GM10266 (cell line): ENCODE results near the gene PDGFD.

Experiments
- DNase-seq: peaks from one replicate; pipeline ENCODE4 v3.0.0; 2012; ENCODE audit errors: extremely low spot score
- TF ChIP-seq, protein P1 (sequence below): IDR thresholded peaks from 2 replicates; pipeline ENCODE4 v1.5.1; 2012; ENCODE audit warnings: mild to moderate bottlenecking, low read depth; ENCODE audit not compliant: control insufficient read depth, insufficient read depth; ENCODE audit errors: missing control alignments

PDGFD gene

DNA sequence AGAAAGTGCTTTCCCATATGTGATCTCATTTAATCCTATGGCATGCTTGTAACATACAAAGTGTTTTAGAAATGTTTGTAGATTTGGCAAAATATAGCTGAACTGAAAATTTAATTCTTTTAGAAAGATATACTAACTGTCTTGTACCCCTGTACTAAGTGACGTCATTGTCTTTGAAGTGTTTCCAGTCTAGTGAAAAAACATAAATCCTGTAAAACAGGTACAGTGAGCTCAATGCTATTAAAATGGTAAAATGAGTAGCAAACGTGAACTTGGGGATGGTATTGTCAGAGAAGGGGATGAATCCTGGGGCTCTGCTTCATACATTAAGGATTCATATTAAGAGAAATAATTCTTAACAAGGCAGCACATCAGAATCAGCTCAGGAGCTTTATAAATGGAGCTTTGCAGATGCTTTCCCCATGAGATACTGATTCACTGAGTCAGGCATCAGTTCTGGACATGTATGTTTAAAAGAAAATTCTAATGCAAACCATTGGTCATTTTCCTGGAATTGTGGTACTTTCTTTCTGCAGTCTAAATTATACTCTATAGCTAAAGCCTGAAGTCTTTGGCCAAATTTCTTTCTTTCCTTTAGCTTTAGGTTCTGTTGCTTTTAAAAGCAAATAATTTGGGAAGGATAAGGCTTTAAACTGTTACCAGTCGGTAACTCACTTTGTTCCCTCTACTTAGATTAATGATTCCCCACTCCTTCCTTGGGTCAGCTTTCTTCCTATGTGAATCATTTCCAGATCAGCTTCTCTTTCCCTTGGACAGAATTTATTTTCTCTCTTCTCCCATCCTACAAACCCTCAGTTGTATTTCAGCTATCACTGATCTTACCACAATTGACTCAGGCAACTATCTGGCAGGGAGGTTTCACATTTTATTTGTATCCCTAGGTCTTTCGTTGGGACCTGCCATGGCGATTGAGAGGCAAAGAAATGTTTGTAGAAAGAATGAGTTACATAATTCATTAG is 185.0 kb downstream of the PDGFD start:
- TF ChIP-seq, protein P1, sequence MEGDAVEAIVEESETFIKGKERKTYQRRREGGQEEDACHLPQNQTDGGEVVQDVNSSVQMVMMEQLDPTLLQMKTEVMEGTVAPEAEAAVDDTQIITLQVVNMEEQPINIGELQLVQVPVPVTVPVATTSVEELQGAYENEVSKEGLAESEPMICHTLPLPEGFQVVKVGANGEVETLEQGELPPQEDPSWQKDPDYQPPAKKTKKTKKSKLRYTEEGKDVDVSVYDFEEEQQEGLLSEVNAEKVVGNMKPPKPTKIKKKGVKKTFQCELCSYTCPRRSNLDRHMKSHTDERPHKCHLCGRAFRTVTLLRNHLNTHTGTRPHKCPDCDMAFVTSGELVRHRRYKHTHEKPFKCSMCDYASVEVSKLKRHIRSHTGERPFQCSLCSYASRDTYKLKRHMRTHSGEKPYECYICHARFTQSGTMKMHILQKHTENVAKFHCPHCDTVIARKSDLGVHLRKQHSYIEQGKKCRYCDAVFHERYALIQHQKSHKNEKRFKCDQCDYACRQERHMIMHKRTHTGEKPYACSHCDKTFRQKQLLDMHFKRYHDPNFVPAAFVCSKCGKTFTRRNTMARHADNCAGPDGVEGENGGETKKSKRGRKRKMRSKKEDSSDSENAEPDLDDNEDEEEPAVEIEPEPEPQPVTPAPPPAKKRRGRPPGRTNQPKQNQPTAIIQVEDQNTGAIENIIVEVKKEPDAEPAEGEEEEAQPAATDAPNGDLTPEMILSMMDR = no peak
- DNase-seq = no peak

DNA sequence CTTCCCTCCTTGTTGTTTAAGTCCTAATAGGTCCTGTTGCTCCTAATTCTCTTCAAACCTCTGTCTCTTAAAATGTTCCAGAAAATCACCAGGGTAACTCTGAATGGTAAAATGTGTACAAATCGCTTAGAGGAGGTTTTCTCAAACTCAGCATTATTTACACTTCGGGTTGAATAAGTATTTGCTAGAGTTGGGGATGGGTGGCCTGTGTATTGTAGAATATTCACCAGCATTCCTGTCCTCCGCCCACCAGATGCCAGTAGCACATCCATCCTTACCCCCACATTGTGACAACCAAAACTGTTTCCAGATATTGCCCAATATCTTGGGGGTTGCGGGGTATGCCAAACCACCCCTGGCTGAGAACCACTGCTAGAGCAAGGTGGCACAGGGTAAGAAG is 191.9 kb downstream of the PDGFD start:
- TF ChIP-seq, protein P1 = no peak
- DNase-seq = no peak

DNA sequence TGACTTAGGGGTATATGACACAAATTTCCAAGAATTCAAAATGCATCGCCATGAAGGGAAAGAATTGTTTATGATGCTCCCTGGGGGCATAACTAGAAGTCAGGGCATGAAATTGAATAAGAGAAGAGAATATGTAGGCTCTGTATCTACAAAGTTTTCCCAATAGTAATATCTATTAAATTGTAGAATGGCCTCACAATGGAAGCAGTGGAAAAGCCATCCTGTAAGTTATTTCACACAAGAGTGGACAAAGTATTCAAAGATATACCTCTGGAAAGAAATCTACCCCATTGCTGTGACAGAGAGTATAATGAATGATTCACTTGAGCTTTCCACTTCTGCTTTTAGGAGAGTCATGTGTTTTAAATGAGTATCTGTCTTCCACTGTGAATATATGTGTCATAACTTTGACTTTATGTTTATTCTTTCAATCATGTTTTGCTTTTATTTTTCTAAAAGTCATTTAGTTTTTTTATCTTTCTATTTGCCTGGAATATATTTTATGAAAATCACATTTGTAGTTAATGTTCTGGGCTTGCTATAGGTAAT is 193.2 kb downstream of the PDGFD start:
- no peak for DNase-seq
- TF ChIP-seq, protein P1 = no peak

DNA sequence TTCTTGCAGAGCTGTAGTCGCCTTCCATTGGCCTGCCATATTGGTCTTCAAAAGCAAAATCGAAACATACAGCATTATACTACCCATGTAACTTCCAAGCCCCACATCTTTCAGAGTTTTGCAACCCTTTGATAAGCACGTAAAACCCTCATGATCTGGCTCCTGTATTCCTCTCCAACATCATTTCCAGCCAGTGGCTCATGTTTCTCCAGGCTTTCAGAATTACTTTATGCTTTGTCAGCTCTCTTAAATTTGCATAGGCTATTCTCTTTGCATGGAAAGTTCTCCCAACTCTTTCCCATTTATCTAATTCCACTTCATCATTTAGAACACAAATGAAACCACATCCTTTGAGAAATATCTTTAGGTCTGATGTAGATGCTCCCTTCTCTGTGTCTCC is 195.3 kb downstream of the PDGFD start:
- no peak for DNase-seq

DNA sequence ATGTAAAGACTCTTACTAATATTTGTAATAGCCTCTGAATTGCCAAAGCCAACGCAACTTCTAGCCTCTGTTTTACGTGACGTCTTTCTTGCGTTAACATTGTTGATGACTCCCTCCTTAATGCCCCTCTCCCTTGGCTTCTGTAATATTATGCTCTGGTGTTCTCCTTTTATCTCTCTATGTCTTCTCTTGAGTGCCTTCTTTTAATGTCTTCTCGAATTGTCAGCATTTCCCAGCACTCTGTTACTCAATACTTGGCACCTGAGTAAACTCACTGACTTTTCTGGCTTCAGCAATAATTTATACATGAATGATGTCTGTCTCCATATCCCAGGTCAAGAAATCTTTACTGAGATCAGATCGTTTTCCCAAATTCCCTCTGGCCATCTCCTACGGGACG is 196.0 kb downstream of the PDGFD start:
- TF ChIP-seq, protein P1 = no peak
- no peak for DNase-seq

More for the DNA sequence above, 195.3 kb downstream of the PDGFD start:
- TF ChIP-seq, protein P1 = no peak

DNA sequence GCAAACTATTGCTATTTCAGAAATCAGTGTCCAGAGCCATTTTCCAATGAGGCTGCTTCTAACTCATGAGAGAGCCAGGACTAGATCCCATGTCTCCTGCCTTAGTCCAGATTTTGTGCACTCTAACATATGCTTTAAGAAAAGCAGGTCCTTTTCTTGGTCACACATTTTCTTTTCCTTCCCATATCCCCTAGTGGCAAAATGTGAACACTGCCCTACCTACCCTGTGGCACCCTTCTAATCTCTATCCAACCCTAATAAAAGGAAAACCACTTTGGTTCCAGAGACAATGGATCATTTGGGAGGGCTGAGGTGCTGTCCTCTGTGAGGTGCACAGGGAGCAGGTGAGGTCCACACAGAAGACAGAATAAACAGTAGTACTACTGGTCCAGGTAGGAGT is 199.6 kb downstream of the PDGFD start:
- TF ChIP-seq, protein P1 = peak; percentile 10
- DNase-seq = no peak

DNA sequence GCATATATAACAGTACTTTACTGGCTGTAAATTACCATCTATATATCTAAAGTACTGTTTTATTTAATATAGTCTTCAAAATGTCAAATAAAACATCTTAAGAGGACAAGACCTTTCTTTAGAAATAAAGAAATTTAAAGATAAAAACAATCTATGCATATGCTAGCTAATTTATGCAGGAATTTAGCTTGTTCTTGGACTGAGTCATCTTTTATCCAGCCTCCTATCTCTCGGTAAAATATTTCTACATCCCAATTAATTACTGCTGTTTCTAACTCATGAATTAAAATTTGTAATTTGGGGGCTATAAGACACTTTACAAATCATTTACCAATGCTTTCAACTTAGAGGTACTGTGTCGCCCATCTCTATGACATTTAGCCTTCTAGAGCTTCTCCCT is 200.3 kb downstream of the PDGFD start:
- TF ChIP-seq, protein P1 = no peak
- DNase-seq = no peak
